Brain microvascular endothelial cell (primary cell): ENCODE data around the gene GRM5.

Experiments
- DNase-seq: peaks from one replicate; pipeline ENCODE4 v3.0.0-alpha.2; 2020
- H3K27ac ChIP-seq: fragments of 250-450 bp; sonication (Bioruptor Pico); 2 replicates; pipeline ENCODE4 v1.5.1; 2020; ENCODE audit warnings: mild to moderate bottlenecking, moderate library complexity
- H3K27me3 ChIP-seq: fragments of 250-450 bp; sonication (Bioruptor Pico); replicated peaks from 2 replicates; pipeline ENCODE4 v1.5.1; 2020; ENCODE audit warnings: mild to moderate bottlenecking
- H3K36me3 ChIP-seq: fragments of 250-450 bp; sonication (Bioruptor Pico); replicated peaks from 2 replicates; pipeline ENCODE4 v1.5.1; 2020; ENCODE audit warnings: mild to moderate bottlenecking
- H3K4me3 ChIP-seq: 2 replicates; pipeline ENCODE4 v1.5.1; 2011; ENCODE audit warnings: low read depth, mild to moderate bottlenecking, control low read depth, low read length, moderate library complexity
- CTCF ChIP-seq: IDR thresholded peaks from 2 replicates; pipeline ENCODE4 v1.5.1; 2011; ENCODE audit warnings: low read depth, mild to moderate bottlenecking, moderate library complexity, low read length, control low read depth, inconsistent platforms; ENCODE audit errors: missing control alignments
- in situ Hi-C: cut with HindIII; loops from 2 replicates; pipeline ENCODE4 v1.10.0; 2017; ENCODE audit warnings: low sequenced_read_pairs, low pct_ligation_motif_present

GRM5 gene

GRCh38 chr11:88515002-88515401, 550.8 kb downstream of the GRM5 start:
- Histone ChIP-seq H3K4me3 (no peak overlapping the region), H3K27ac (no peak overlapping the region), H3K36me3 (no peaks in the 10 kb centered on the region), H3K27me3 (no peaks in the 10 kb centered on the region)
- TF ChIP-seq CTCF, result no peak
- DNase-seq, result no peak
- in situ Hi-C loops, result no loop called here

- in situ Hi-C loops, result no loop called here
- Histone ChIP-seq H3K4me3 (no peak overlapping the region), H3K36me3 (no peaks in the 10 kb centered on the region), H3K27ac (no peak overlapping the region), H3K27me3 (no peaks in the 10 kb centered on the region)
- DNase-seq, result no peak
- no peak for TF ChIP-seq CTCF
These were observed 554.8 kb downstream of the GRM5 start for GRCh38 chr11:88511006-88511405.

- Histone ChIP-seq H3K4me3 (peak overlapping the region; percentile 58), H3K27me3 (no peaks in the 10 kb centered on the region), H3K27ac (no peak overlapping the region), H3K36me3 (no peaks in the 10 kb centered on the region)
- no peak for DNase-seq
- no peak for TF ChIP-seq CTCF
- in situ Hi-C loops, result no loop called here
These were observed 556.8 kb downstream of the GRM5 start for GRCh38 chr11:88508759-88509581.

GRCh38 chr11:88508418-88508758, 557.4 kb downstream of the GRM5 start:
- H3K4me3 ChIP-seq, result peak overlapping the region; percentile 58

GRCh38 chr11:88507771-88508417, 557.9 kb downstream of the GRM5 start:
- no peak overlapping the region for H3K4me3 ChIP-seq
- H3K36me3 ChIP-seq, result no peaks in the 10 kb centered on the region
- no peak overlapping the region for H3K27ac ChIP-seq
- TF ChIP-seq CTCF, result no peak
- in situ Hi-C loops, result no loop called here
- no peaks in the 10 kb centered on the region for H3K27me3 ChIP-seq
- no peak for DNase-seq

More at GRCh38 chr11:88508418-88508758, 557.4 kb downstream of the GRM5 start:
- Histone ChIP-seq H3K27ac (no peak overlapping the region), H3K27me3 (no peaks in the 10 kb centered on the region), H3K36me3 (no peaks in the 10 kb centered on the region)
- no peak for TF ChIP-seq CTCF
- in situ Hi-C loops, result no loop called here
- DNase-seq, result no peak
